HepG2 (cell line): ENCODE data around the gene PRMT5. TPM values are rescaled to one million over a fixed set of nuclear protein-coding genes. Genes with fewer than 3 reads are reported as not detected.

Experiments used
- DNMT3B ChIP-seq: conservative IDR thresholded peaks from 2 replicates; pipeline ENCODE4 v1.6.1; 2016; ENCODE audit warnings: missing biosample characterization, control low read depth
- EHMT2 ChIP-seq: fragments of 200-600 bp; sonication (generic); IDR thresholded peaks from 2 replicates; pipeline ENCODE4 v1.7.0; 2017; ENCODE audit warnings: antibody characterized with exemption, low read depth, low read length, borderline replicate concordance
- HDAC1 ChIP-seq: sonication (generic); formaldehyde crosslinking; IDR thresholded peaks from 2 replicates; pipeline ENCODE4 v1.5.1; 2020; ENCODE audit warnings: mild to moderate bottlenecking, missing genetic modification reagents
- IRF2 ChIP-seq: IDR thresholded peaks from 2 replicates; pipeline ENCODE4 v1.6.1; 2018; ENCODE audit warnings: missing genetic modification reagents, missing compliant biosample characterization
- KDM1A ChIP-seq: IDR thresholded peaks from 2 replicates; pipeline ENCODE4 v1.6.1; 2016; ENCODE audit warnings: missing compliant biosample characterization
- KDM6A ChIP-seq: IDR thresholded peaks from 2 replicates; pipeline ENCODE4 v1.6.1; 2016; ENCODE audit warnings: low read depth
- KLF12 ChIP-seq: sonication (generic); formaldehyde crosslinking; IDR thresholded peaks from 2 replicates; pipeline ENCODE4 v1.4.0; 2020; ENCODE audit warnings: missing genetic modification reagents, borderline replicate concordance
- MYC ChIP-seq: sonication (generic); formaldehyde crosslinking; IDR thresholded peaks from 2 replicates; pipeline ENCODE4 v1.9.0; 2021; ENCODE audit warnings: missing genetic modification reagents, borderline replicate concordance
- NFATC3 ChIP-seq: sonication (generic); formaldehyde crosslinking; IDR thresholded peaks from 2 replicates; pipeline ENCODE4 v1.5.1; 2020; ENCODE audit warnings: mild to moderate bottlenecking, missing genetic modification reagents
- REPIN1 ChIP-seq: sonication (generic); formaldehyde crosslinking; IDR thresholded peaks from 2 replicates; pipeline ENCODE4 v1.8.0; 2022; ENCODE audit warnings: missing genetic modification reagents, low read depth, mild to moderate bottlenecking, borderline replicate concordance
- TBX2 ChIP-seq: sonication (generic); formaldehyde crosslinking; IDR thresholded peaks from 2 replicates; pipeline ENCODE4 v1.5.0; 2020; ENCODE audit warnings: missing genetic modification reagents, mild to moderate bottlenecking, borderline replicate concordance
- THYN1 ChIP-seq: sonication (generic); formaldehyde crosslinking; IDR thresholded peaks from 2 replicates; pipeline ENCODE4 v1.8.1; 2023; ENCODE audit warnings: low read depth, mild to moderate bottlenecking, moderate library complexity, missing genetic modification reagents, borderline replicate concordance
- ZBTB7B ChIP-seq: sonication (generic); formaldehyde crosslinking; IDR thresholded peaks from 2 replicates; pipeline ENCODE4 v1.4.0; 2020; ENCODE audit warnings: missing genetic modification reagents
- ZNF547 ChIP-seq: sonication (generic); formaldehyde crosslinking; IDR thresholded peaks from 2 replicates; pipeline ENCODE4 v1.5.1; 2020; ENCODE audit warnings: mild to moderate bottlenecking, missing genetic modification reagents
- ZNF788 ChIP-seq: sonication (generic); formaldehyde crosslinking; IDR thresholded peaks from 2 replicates; pipeline ENCODE4 v1.5.0; 2020; ENCODE audit warnings: mild to moderate bottlenecking, missing genetic modification reagents, borderline replicate concordance
- polyA plus RNA-seq, 8 experiments: library from polyadenylated mRNA; depleted of rRNA in 3 of 8; stranded (reverse) in 7 of 8; unstranded in 1 of 8; fragments of >200 nt; fragmentation: Illumina TruSeq in 4 of 8; extraction: Trizol in 4 of 8; gene quantifications; 2 replicates each; pipeline versions ENCODE4 v1.2.1 to v1.2.3, GENCODE V29; 2011 to 2016; ENCODE audit warnings: low read depth in 4 of 8, missing spikeins in 1 of 8, mixed read lengths in 1 of 8; ENCODE audit not compliant: insufficient read depth in 1 of 8
- total RNA-seq, 5 experiments: library from RNA; depleted of rRNA; stranded (reverse); fragments of >200 nt; fragmentation: Illumina TruSeq; extraction: Trizol; gene quantifications; 2 replicates each; pipeline ENCODE4 v1.2.3, GENCODE V29; 2016; ENCODE audit warnings: low read depth in 1 of 5
- TF ChIP-seq, protein P1 (sequence below): sonication (generic); formaldehyde crosslinking; IDR thresholded peaks from 2 replicates; pipeline ENCODE4 v1.4.0; 2020; ENCODE audit warnings: missing genetic modification reagents
- TF ChIP-seq, protein P2 (sequence below): sonication (generic); formaldehyde crosslinking; IDR thresholded peaks from 2 replicates; pipeline ENCODE4 v1.4.0; 2020; ENCODE audit warnings: missing genetic modification reagents
- TF ChIP-seq, protein P3 (sequence below): sonication (generic); formaldehyde crosslinking; IDR thresholded peaks from 2 replicates; pipeline ENCODE4 v1.8.0; 2022; ENCODE audit warnings: mild to moderate bottlenecking, missing genetic modification reagents
- TF ChIP-seq, protein P4 (sequence below): IDR thresholded peaks from 2 replicates; pipeline ENCODE4 v1.4.0; 2020; ENCODE audit warnings: mild to moderate bottlenecking, missing genetic modification reagents

The PRMT5 gene
- total and polyA plus RNA-seq, 2 of the 13 experiments (the other 11 are each of a cell fraction or from before 2014, with no cell fraction given) = 210 to 354 TPM

DNA sequence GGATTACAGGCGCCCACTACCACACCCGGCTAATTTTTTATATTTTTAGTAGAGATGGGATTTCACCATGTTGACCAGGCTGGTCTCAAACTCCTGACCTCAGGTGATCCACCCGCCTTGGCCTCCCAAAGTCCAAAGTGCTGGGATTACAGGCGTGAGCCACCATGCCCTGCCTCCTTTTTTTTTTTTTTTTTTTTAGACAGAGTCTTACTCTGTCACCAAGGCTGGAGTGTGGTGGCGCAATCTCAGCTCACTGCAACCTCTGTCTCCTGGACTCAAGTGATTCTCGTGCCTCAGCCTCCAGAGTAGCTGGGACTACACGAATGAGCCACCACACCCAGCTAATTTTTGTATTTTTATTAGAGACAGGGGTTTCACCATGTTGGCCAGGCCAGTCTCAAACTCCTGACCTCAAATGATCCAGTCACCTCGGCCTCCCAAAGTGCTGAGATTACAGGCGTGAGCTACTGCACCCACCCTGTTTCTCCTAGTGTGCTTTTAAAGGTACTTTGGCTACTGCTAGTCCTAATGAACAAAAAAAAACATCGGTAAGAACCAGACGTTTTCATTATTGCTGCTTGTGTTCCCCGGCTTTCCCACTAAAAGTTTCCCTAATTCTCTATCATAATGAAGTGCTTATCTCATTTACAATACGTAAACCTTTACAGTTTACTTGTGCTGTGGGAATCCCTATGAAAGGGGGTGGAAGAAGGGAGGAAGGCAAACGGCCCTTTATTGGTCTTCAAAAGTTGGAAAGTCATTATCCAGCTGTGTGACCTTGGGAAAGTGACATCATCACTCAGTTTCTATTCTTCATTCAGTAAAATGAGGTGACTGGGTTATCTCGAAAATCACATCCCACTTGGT lies 37.0 kb upstream of the PRMT5 start (continued):
- TF ChIP-seq IRF2 (CRISPR knock-in tag) = 0 out of 2 replicates have a peak, but pooled peaks have one; percentile 44
- peak; percentile 76; the same call in 1 of the 2 replicates for TF ChIP-seq EHMT2
- TF ChIP-seq KDM1A (CRISPR knock-in tag) = peak; percentile 94
- TF ChIP-seq MYC = peak; percentile 25; the same call in 1 of the 2 replicates
- peak; percentile 84; the same call in 1 of the 2 replicates for TF ChIP-seq REPIN1 (CRISPR knock-in tag)
- TF ChIP-seq HDAC1 (CRISPR knock-in tag) = peak; percentile 86
- TF ChIP-seq KLF12 (CRISPR knock-in tag) = 0 out of 2 replicates have a peak, but pooled peaks have one; percentile 52
- TF ChIP-seq, protein P1, sequence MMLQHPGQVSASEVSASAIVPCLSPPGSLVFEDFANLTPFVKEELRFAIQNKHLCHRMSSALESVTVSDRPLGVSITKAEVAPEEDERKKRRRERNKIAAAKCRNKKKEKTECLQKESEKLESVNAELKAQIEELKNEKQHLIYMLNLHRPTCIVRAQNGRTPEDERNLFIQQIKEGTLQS (CRISPR knock-in tag) = peak; percentile 88
- TF ChIP-seq, protein P2, sequence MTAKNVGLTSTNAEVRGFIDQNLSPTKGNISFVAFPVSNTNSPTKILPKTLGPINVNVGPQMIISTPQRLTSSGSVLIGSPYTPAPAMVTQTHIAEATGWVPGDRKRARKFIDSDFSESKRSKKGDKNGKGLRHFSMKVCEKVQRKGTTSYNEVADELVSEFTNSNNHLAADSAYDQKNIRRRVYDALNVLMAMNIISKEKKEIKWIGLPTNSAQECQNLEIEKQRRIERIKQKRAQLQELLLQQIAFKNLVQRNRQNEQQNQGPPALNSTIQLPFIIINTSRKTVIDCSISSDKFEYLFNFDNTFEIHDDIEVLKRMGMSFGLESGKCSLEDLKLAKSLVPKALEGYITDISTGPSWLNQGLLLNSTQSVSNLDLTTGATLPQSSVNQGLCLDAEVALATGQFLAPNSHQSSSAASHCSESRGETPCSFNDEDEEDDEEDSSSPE = peak; percentile 60; the same call in 1 of the 2 replicates
- TF ChIP-seq TBX2 = peak; percentile 90
- peak; percentile 25; the same call in 1 of the 2 replicates for TF ChIP-seq THYN1 (CRISPR knock-in tag)
- peak; percentile 45 for TF ChIP-seq ZBTB7B (CRISPR knock-in tag)
- 0 out of 2 replicates have a peak, but pooled peaks have one; percentile 64 for TF ChIP-seq NFATC3 (CRISPR knock-in tag)
- peak; percentile 64 for TF ChIP-seq KDM6A (CRISPR knock-in tag)
- peak; percentile 95; the same call in 1 of the 2 replicates for TF ChIP-seq DNMT3B
- TF ChIP-seq ZNF788 (CRISPR knock-in tag) = peak; percentile 89; the same call in 1 of the 2 replicates
- TF ChIP-seq, protein P3, sequence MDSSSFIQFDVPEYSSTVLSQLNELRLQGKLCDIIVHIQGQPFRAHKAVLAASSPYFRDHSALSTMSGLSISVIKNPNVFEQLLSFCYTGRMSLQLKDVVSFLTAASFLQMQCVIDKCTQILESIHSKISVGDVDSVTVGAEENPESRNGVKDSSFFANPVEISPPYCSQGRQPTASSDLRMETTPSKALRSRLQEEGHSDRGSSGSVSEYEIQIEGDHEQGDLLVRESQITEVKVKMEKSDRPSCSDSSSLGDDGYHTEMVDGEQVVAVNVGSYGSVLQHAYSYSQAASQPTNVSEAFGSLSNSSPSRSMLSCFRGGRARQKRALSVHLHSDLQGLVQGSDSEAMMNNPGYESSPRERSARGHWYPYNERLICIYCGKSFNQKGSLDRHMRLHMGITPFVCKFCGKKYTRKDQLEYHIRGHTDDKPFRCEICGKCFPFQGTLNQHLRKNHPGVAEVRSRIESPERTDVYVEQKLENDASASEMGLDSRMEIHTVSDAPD = peak; percentile 89
- 0 out of 2 replicates have a peak, but pooled peaks have one; percentile 33 for TF ChIP-seq ZNF547
- TF ChIP-seq, protein P4, sequence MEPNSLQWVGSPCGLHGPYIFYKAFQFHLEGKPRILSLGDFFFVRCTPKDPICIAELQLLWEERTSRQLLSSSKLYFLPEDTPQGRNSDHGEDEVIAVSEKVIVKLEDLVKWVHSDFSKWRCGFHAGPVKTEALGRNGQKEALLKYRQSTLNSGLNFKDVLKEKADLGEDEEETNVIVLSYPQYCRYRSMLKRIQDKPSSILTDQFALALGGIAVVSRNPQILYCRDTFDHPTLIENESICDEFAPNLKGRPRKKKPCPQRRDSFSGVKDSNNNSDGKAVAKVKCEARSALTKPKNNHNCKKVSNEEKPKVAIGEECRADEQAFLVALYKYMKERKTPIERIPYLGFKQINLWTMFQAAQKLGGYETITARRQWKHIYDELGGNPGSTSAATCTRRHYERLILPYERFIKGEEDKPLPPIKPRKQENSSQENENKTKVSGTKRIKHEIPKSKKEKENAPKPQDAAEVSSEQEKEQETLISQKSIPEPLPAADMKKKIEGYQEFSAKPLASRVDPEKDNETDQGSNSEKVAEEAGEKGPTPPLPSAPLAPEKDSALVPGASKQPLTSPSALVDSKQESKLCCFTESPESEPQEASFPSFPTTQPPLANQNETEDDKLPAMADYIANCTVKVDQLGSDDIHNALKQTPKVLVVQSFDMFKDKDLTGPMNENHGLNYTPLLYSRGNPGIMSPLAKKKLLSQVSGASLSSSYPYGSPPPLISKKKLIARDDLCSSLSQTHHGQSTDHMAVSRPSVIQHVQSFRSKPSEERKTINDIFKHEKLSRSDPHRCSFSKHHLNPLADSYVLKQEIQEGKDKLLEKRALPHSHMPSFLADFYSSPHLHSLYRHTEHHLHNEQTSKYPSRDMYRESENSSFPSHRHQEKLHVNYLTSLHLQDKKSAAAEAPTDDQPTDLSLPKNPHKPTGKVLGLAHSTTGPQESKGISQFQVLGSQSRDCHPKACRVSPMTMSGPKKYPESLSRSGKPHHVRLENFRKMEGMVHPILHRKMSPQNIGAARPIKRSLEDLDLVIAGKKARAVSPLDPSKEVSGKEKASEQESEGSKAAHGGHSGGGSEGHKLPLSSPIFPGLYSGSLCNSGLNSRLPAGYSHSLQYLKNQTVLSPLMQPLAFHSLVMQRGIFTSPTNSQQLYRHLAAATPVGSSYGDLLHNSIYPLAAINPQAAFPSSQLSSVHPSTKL (CRISPR knock-in tag) = peak; percentile 90; the same call in 1 of the 2 replicates
